ENCODE results near the gene ROM1. TPM values are rescaled to one million over a fixed set of nuclear protein-coding genes. Genes with fewer than 3 reads are reported as not detected.
"Not testable (repeated sequence)": the region's sequence is repeated elsewhere in the genome, so short reads cannot be mapped to it uniquely, and the experiment has no call there.

ROM1 gene
- total RNA-seq, 2 donors from 2014 or later: 7.1 to 9.7 TPM

DNA sequence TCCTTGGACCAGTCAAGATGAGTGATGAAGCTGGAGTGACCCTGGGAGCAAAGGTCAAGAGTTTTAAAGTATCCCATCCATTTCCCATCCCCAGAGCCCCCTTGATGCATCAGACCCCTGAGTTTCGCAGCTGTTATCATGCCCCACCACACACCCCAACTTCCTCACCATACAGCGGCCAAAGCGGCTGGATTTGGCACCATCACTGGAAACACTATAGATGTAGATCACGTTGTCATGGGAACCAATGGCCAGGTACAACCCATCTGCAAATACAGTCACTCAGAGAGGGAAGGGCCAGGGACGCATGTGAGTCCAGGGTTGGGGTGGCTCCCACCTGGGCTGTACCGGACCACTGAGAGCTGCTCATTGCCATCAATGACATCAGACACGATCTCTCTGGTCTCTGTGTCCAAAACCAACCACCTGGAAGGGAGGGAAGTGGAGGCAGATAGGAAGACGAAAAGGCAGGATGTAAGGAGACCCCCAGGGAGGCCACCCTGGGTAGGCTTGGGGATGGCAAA, 9.2 kb upstream of the ROM1 start:
- intact Hi-C loops (cut with DNase I): no loop called here
- no peak for DNase-seq (ENCODE audit: low spot score)

DNA sequence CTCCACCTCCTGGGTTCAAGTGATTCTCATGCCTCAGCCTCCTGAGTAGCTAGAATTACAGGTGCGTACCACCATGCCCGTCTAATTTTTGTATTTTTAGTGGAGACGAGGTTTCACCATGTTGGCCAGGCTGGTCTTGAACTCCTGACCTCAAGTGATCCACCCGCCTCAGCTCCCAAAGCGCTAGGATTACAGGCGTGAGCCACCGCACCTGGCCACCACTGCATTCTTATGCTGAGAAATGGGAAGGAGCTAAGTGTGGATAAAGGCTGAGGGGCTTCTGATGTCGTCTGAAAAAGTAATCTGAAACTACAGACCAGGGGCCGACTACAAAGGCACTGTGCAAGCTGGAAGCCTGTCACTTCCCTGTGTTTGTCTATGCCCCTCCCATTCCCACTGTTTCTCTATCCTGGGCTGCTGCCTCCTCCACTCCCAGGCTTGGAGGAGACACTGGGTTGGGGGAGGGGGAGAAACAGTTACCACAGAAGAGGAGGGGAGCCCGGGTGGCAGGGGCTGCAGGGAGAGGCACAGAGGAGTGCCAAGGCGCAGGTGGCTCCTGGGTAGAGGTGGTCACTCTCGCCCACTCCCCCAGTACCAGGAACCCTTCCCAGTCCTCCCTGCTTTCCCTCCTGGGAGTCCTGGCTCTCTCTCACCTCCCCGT, 8.5 kb upstream of the ROM1 start:
- intact Hi-C loops (cut with DNase I): no loop called here
- no peak for DNase-seq (ENCODE audit: low spot score)

DNA sequence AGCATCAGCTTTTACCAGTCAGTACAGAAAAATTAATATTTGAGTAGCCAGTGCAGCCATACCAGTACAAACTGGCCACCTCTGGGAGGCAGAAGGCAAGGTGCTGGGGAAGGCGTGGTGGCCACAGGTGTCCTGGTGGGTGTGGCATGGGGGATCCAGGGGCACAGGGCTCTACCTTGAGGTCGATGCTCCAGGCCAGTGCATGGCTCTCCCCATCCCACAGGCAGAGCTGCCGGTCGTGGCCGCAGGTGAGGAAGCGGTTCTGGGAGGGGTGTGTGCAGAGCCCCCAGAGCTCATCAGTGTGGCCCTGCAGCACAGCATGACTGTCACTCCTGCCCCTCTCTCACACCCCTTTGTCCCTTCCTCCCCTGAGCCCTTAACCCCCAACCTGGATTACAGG, 7.6 kb upstream of the ROM1 start:
- DNase-seq (ENCODE audit: low spot score): peak; percentile 80
- intact Hi-C loops (cut with DNase I): no loop called here

DNA sequence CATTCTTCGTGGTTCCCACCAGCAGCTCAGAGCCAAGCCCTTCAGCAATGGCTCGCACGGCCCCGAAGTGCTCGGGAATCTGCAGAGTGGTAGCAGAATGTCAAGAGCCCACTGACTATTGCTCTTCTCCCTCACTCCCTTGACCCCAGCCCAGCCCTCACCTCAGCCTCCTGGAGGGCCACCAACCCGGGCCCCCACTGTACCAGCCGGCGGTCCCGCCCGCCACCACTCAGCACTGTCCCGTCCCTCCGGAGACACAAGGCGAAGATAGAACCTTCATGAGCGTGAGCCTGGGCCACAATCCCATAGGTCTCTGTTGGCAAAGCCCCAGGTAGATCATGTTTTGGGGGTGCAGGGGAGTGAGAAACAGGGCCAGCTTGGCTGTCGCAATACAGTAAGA, 7.2 kb upstream of the ROM1 start:
- intact Hi-C loops (cut with DNase I): no loop called here
- DNase-seq (ENCODE audit: low spot score): no peak

DNA sequence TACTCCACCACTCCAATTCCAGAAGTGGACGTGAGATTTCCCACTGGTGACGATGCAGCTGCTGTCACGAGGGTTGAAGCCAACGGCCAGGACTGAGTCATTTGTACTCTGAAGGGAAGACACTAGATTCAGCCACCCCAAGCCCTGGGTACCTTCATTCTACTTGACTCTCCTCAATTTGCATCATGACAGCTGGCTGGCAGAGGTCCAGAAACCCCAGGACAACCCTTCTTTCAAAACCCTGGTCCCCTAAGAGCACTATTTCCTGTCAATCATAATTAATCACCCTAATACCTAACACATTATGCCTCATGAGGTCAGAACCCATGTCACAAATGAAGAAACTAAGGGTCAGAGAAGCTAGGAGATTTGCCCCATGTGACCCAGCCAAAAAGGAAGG, 5.3 kb upstream of the ROM1 start:
- intact Hi-C loops (cut with DNase I): no loop called here
- no peak for DNase-seq (ENCODE audit: low spot score)

DNA sequence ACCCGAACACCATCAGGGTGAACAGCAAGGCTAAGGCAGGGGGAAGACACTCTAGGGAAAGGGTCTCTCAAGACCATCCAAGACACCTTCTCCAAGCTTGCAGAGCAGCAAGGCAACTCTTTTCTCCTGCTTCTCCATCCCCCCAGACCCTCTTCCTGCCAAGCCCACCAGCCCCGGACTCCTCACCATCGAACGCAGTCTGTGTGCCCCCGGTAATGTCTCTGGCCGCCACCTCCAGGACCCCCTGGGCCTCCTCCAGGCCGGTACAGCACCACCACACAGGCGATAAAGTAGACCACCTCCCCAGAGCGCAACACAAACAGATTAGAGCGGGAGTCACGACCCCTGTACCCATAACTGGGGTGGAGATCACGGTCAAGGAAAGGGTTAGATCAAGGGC, 4.3 kb upstream of the ROM1 start:
- intact Hi-C loops (cut with DNase I): no loop called here
- DNase-seq (ENCODE audit: low spot score): no peak

DNA sequence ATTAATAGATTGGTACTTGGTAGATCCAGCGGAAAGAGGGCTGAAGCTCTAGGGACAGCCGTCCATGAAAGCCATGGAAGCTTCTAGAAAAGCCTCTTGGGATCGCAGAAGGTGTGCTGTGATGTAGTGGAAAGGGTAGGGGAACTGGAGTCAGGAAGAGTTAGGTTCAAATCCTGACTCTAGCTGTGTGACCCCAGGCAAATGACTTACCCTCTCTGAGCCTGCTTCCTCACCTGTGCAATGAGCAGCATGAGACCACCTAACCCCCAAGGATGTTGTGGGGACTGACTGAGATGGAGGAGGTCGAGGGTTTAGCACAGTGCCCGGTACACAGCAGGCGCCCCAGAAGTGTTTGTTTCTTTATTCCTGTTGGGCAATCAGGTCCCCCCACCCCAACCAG, 2.7 kb upstream of the ROM1 start:
- intact Hi-C loops (cut with DNase I): no loop called here
- DNase-seq (ENCODE audit: low spot score): no peak

DNA sequence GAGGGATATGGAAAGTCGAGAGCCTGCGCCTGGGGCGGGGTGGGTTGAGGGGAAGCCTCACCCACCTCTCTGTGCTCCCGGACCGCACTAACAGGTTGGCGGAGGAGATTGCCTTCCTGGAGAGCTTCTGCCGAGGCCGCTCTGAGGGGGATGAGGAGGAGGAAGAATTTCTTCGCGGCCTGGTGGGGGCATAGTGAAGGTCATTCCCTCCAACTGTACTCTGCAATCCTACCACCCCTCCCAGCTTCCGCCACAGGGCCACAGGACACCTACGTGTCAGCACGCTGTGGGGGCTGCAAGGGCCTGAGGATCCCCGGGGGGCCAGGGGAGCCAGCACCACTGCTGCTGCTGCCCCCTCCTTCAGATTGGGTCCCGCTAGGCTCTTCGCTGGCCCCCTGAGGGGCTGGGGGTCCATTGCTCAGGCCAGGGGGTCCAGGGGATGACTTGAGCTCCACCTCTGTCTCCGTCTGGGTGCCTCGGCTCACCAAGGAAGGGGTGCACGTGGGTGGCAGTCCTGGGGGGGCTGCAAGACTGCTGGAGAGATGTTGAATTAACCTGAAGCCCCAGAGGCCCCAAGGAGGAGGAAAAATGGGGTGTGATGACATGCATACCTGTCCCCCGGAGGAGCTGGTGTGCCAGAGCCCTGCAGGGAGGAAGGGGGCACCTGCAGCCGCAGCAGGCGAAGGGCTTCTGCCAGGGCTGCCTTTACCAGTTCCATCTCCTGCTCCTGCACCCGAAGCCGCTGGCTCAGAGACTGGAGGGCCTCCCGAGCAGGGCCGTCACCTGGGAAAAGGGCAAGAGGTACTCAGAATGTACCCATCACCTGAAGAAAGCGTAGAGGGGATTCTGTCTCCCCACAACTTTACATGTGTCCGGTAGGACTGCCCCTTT, 2.0 kb upstream of the ROM1 start:
- no peak for DNase-seq (ENCODE audit: low spot score)
- intact Hi-C loops (cut with DNase I): no loop called here

DNA sequence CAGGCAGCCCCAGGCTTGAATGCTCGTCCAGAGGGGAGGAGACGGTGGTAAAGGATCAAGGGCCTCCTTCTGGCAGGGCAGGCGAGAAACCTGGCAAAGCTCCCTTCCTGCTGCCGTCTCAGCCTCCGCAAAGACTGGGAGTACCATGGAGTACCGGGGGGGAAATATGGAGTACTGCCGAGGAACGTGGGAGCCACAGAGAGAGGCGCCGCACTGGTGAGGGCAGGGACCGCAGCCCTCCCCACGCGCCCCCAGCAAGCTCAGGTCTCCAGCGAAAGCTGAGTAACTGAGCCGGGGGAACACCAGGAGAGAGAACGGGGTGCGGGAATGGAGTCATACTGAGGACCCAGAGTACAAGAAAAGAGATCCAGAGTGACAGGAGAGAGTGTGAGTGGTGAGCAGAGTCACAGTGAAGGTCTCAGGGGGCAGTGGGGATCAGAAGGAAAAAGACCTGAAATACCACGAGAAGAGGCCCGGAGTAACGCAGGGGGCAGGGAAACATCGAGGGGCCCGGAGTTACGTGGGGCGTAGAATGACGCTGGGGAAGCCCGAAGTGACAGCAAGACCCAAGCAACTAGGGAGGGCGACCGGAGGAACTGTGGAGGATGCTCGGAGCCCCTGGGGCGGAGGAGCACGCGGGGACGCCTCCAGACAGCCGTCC, 1.2 kb upstream of the ROM1 start:
- DNase-seq (ENCODE audit: low spot score): peak; percentile 89
- intact Hi-C loops (cut with DNase I): no loop called here

DNA sequence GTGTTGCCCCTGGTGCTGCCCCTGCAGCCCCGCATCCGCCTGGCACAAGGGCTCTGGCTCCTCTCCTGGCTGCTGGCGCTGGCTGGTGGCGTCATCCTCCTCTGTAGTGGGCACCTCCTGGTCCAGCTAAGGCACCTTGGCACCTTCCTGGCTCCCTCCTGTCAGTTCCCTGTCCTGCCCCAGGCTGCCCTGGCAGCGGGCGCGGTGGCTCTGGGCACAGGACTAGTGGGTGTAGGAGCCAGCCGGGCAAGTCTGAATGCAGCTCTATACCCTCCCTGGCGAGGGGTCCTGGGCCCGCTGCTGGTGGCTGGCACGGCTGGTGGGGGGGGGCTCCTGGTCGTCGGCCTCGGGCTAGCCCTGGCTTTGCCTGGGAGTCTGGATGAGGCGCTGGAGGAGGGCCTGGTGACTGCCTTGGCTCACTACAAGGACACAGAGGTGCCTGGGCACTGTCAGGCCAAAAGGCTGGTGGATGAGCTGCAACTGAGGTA, 278 bp downstream of the ROM1 start:
- intact Hi-C loops (cut with DNase I): no loop called here

DNA sequence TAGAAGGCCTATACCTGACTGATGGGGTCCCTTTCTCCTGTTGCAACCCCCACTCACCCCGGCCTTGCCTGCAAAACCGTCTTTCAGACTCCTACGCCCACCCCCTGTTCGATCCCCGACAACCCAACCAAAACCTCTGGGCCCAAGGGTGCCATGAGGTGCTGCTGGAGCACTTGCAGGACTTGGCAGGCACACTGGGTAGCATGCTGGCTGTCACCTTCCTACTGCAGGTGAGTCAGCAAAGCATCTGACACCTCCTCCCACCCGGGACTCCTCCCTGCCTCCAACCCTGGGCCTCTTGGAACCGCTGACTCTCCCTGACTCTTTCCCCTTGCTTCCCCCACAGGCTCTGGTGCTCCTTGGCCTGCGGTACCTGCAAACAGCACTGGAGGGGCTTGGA, 1.2 kb downstream of the ROM1 start:
- intact Hi-C loops (cut with DNase I): no loop called here
- no peak for DNase-seq (ENCODE audit: low spot score)

More for the DNA sequence above, 278 bp downstream of the ROM1 start:
- DNase-seq (ENCODE audit: low spot score): peak; percentile 82

DNA sequence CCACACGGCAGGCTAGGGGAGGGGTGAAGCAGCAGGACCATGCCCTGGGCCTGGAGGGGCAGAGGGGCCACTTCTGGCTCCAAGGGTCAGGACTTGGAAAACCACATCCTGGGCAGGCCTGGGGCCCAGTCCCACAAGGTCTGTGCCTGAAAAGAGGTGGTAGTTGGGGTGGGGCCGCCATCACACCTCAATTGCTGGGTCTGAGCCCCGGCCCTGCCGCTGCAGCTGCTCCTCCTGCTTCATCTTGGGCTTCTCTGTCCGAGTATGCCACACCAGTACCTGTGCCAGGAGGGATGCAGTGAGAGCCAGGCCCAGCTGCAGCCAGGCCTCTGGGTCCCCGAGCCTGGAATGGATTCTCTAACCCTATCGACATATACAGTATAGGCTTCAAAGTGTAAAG, 2.5 kb downstream of the ROM1 start:
- no peak for DNase-seq (ENCODE audit: low spot score)
- intact Hi-C loops (cut with DNase I): no loop called here

DNA sequence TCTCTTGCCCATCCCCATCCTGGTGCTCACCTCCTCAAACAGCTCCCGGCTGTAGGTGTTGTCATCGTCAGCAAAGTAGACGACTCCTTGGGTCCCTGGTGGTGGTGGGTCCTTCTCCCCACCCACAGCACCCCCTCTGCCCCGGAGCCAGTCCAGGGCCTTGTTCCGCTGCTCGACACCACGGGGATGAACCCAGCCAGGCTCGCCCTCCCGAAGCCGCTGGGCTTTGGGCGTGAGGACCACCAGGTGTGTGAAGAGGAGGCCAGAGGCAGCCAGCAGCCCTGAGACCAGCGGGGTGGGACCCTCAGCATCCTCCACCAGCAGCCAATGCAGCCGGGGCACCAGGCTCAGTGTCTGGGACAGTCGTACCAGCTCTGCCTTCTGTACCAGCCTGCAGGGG, 3.9 kb downstream of the ROM1 start:
- intact Hi-C loops (cut with DNase I): not testable (repeated sequence)

DNA sequence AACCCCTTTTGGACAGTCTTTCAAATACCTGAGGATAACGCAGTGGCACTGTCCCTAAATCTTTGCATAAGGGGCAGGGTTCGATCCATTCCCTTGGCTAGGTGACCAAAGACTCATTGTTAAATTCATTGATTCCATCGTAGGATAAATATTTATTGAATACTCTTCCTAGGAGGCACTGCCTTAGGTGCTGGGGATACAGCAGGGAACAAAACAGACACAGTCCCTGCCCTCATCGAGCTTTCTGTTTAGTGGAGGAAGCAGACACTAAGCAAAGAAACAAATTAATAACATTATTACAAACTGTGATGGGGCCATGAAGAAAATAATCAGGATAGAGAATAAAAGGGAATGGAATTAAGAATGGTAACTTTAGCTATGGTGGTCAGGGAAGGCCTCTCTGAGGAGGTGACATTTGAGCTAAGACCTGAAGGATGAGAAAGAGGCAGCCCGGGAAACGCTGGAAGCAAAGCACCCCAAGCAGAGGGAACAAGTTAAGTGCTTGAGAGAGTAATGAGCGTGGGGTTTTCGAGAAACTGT, 8.0 kb downstream of the ROM1 start:
- DNase-seq (ENCODE audit: low spot score): no peak
- intact Hi-C loops (cut with DNase I): no loop called here

More for the DNA sequence above, 3.9 kb downstream of the ROM1 start:
- DNase-seq (ENCODE audit: low spot score): not testable (repeated sequence)

DNA sequence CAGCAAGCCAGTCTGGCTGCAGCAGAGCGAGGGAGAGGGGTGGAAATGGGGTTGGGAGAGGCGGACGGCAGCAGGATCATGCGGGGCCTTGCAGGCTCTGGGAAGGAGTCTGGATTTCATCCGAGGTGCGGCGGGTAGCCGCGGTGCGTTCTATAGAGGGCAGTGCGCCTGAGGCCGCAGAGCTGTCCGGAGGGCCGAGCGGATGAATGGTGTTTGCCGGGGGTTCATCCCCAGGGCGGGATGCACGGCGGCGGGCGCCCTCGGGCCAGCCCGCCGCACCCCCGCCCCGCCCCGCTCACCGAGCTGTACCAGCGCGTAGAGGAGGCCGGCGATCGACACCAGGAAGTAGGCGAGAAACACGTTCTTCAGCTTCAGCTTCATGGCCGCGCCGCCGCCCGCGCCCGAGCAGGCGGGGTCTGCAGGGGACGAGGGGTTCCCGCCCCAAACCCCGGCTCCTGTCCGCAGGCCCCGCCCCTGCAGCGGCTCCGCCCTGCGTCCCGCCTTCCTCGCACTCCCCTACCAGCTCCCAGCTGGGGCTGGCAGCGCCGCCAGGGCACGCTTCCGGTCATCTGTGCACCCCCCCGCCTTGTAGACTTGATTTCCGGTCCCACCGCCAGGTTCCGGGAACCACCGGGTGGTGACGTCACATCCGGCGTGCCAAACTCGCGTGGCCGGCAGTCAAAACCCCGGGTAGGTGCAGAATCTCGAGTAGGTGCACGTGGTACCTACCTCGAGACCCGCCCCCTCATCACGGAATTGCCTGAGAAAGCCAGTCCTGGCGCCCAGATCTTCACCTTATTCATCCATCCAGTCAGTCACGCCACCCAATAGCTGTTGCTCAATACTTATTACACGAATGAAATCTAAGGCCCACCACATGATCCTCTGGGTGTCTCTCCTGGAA, 8.8 kb downstream of the ROM1 start, which contains the start of gene B3GAT3:
Gene B3GAT3, minus strand, starts transcription at position 420 of the 904 bp plus-strand sequence. Its CDS starts 39 bp downstream, at position 381.
- peak; percentile 100 for DNase-seq (ENCODE audit: low spot score)
- intact Hi-C loops (cut with DNase I): no loop called here

DNA sequence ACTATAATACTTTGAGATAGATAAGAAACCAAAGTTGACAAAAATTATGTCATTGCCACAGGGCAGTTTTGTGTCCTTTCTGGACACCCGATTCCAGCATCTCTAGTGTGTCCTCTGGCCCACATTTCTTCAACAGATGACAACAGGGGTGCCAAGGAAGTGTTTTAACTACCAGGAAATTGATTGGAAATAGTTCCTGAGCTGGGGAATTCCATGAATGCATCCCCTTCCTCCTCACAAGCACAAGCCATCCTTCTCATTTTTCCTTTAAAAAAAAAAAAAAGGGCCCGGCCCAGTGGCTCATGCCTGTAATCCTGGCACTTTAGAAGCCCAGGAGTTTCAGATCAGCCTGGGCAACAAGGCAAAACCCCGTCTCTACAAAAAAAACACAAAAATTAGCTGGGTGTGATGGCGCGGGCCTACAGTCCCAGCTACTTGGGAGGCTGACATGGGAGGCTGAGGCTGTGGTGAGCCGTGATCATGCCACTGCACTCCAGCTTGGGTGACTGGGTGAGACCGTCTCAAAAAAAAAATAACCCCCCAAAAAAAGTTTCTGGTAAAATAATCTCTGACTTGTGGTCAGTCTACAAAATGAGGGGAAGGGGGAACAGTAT, 9.5 kb downstream of the ROM1 start:
- intact Hi-C loops (cut with DNase I): no loop called here
- DNase-seq (ENCODE audit: low spot score): no peak

DNA sequence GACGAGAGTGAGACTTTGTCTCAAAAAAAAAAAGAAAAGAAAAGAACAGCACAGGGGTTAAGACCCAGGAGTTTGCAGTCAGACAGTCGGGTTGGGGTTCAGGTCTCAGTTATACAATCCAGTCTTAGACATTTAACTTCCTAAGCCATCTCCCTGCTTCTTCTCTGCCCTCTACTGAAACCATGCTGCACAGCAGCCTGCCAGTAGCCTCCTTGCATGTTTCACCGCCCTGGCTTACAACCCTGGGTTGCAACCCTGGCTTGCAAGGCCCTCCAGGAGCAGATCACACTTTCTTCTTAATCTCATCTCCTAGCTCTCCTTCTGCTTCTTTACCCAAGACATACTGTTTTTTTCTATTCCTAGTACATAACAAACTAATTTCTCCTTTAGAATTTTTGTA, 14.7 kb downstream of the ROM1 start:
- DNase-seq (ENCODE audit: low spot score): no peak
- intact Hi-C loops (cut with DNase I): no loop called here

DNA sequence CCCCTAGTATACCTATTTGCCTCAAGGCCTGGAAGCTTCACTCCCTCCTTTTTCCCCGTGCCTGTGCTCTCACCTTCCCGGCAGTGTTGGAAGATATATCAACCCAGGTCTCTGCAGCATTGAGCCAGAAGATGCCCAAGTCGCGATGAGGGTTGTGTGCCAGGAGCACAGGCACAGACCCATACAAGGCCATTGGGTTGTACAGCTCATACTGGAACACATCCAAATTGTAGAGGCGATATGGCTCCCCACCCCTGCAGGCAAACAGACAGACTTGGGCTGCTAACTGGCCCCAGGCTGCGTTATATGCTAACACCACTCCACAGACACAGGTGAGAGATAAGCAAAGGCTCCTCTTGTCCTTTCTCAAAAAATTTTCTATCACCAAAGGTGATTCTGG, 19.4 kb downstream of the ROM1 start:
- intact Hi-C loops (cut with DNase I): no loop called here

More for the DNA sequence above, 19.4 kb downstream of the ROM1 start:
- no peak for DNase-seq (ENCODE audit: low spot score)

Data from posterior vena cava (tissue), 2 donors.